COLO668 (cell line): ENCODE measurements around the gene SESN2.

Experiments used
- DNase-seq: peaks from one replicate; lab custom pipeline; 2025; ENCODE audit not compliant: unreplicated experiment; lab: John Stamatoyannopoulos, UW

Gene SESN2, protein sequence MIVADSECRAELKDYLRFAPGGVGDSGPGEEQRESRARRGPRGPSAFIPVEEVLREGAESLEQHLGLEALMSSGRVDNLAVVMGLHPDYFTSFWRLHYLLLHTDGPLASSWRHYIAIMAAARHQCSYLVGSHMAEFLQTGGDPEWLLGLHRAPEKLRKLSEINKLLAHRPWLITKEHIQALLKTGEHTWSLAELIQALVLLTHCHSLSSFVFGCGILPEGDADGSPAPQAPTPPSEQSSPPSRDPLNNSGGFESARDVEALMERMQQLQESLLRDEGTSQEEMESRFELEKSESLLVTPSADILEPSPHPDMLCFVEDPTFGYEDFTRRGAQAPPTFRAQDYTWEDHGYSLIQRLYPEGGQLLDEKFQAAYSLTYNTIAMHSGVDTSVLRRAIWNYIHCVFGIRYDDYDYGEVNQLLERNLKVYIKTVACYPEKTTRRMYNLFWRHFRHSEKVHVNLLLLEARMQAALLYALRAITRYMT

GRCh38 chr1:28259252-28259933 lies at the start of gene SESN2:
Gene SESN2 (plus strand): TSS chr1:28259518. CDS start chr1:28259848, 330 bp downstream.
- peak; percentile 100 for DNase-seq

DNA sequence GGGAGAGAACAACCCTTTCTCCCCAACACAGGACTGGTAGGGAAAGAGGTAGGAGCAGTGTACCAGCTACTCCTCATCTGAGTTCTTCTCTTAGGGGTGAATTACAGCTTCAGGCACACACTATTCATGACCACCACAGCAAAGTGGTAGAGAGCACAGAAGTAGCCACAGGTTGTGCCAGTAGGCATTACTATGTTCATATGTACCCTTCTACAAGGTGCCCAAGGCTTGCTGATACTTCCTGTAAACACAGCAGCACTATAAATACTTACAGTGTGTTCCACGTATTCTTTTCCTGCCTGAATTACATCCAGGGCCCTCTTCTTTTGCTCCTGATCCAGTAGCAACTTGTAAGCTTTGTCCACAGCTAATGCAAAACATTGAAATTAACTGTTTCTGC lies 49.6 kb upstream of the SESN2 start:
- DNase-seq, result no peak

GRCh38 chr1:28213315-28213714 lies 46.0 kb upstream of the SESN2 start:
- no peak for DNase-seq

DNA sequence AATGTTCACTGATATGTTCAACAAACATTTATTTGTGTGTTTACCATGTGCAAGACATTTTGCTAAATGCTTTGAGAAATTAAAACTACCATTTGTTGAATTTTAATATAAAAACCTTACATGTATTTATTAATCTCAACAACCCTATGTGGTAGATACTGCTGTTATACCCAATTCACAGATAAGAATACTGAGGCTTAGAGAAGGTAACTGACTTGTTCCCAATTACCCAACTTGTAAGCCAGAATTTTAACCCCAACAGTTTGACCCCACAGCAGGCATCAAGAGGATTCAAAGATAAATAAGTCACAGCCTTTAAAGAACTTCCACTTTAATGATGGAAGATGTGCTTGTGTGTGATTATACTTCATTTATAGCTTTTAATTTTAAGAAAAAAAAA lies 30.2 kb upstream of the SESN2 start:
- no peak for DNase-seq

- DNase-seq, result no peak
Observed at GRCh38 chr1:28229996-28230395, 29.3 kb upstream of the SESN2 start.

DNA sequence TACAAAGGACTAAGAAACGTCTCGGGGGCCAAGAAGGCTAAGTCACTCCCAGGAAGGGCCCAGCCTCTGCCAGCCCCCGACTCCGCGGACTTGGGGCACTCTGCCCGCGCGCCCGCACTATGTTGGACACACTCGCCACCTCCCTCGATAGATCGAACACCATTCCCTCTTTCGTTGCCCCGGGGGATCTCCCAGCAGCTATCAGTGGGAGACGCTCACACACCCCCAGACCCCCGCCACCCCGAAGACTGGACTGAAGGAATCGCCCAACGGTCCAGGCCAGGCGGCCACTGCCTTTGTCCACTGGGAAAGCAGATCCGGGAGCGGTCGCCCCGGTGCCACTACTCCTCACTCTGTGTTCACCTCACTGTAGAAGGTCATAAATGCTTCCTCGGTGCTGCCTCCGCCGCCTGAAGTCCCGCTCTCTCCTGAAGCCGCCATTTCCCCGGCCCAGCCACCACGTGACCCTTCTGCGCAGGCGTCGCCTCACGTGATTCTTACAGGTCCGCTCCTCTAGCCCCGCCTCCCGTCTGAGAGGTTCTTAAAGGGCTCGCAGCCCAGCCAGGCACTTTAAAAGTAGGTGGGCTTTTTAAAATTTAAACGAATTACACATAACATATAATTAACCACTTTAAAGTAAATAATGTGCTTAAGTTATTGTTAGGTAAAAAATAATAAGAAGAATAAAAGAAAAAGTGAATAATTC lies 26.6 kb upstream of the SESN2 start, which contains the start of gene DNAJC8:
TSS of gene DNAJC8 (minus strand) at position 472 of the 706 bp plus-strand sequence. CDS start at position 441, 31 bp downstream.
- DNase-seq, result peak; percentile 98

GRCh38 chr1:28233264-28233606 lies 26.1 kb upstream of the SESN2 start:
- DNase-seq, result no peak

DNA sequence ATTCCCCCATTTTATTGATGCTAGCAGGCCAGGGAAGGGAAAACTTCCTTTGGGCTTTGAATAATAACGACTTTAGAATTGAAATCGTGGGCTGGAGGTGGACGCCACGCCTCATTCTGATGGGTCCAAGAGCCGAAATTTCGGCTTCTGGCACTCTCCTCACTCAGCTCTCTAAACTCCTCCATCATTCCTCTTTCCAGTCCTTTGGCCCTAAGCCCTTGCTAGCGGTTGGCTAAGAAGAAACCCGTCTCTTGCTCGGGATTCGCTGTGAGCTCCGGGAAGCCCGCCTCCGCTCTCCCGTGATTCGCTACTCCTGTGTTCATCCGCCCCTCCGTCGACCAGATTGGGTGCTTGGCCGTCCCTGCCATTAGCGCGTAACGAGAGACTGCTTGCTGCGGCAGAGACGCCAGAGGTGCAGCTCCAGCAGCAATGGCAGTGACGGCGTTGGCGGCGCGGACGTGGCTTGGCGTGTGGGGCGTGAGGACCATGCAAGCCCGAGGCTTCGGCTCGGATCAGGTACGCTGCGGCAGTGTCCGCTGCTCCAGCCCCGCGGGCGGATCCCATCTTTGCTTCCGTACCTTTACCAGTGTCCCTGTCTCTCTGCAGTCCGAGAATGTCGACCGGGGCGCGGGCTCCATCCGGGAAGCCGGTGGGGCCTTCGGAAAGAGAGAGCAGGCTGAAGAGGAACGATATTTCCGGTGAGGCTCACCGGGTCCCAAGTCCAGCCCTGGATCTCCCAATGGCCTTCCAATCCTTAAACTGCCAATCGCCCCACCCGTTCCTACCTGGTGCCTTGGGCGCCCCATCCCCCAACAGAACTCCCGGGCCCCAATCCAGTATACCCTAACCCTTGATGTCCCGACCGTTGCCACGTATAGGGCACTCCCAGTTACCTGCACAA lies 23.3 kb upstream of the SESN2 start, which contains the start of gene ATP5IF1:
TSS of gene ATP5IF1 (plus strand) at position 370 of the 901 bp plus-strand sequence. CDS start at position 430, 60 bp downstream.
- DNase-seq, result peak; percentile 99

DNA sequence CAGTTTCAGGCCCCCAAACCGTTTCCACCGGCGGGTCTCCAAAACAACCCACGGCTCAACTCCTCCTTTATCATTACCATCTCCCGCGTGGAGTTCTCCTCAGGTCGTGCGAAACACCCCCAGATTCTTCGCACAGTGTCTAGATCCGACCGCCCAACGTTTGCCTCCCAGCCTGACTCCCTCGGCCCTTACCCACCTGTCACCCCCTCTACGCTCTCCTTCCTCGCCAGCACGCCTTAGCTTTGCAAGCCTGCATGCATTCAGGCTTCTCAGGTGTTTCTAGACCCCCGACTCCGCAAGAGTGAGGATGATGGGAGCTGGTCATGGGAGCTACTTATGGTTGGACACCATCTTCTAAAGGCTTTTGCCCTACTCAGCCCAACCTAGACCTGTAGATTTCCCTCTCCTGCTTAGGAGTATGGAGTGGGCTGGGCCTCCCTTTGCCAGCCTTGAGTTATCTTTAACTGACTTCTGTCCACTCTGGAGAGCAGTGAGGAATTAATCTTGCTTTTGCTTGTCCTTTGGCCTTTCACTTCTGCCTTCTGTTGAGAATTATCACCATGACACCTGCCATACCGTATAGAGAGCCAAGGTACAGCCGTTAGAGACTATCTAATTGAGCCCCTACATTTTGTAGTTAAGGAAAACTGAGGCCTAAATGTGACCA lies 22.5 kb upstream of the SESN2 start:
- no peak for DNase-seq

GRCh38 chr1:28239004-28239403 lies 20.3 kb upstream of the SESN2 start:
- no peak for DNase-seq

GRCh38 chr1:28240024-28240423 lies 19.3 kb upstream of the SESN2 start:
- no peak for DNase-seq

GRCh38 chr1:28241638-28242241 lies 17.6 kb upstream of the SESN2 start:
- no peak for DNase-seq

GRCh38 chr1:28243685-28244311 lies 15.5 kb upstream of the SESN2 start:
- no peak for DNase-seq

- no peak for DNase-seq
Observed at GRCh38 chr1:28244549-28245251, 14.6 kb upstream of the SESN2 start.

GRCh38 chr1:28246427-28246832 lies 12.9 kb upstream of the SESN2 start:
- DNase-seq, result no peak

DNA sequence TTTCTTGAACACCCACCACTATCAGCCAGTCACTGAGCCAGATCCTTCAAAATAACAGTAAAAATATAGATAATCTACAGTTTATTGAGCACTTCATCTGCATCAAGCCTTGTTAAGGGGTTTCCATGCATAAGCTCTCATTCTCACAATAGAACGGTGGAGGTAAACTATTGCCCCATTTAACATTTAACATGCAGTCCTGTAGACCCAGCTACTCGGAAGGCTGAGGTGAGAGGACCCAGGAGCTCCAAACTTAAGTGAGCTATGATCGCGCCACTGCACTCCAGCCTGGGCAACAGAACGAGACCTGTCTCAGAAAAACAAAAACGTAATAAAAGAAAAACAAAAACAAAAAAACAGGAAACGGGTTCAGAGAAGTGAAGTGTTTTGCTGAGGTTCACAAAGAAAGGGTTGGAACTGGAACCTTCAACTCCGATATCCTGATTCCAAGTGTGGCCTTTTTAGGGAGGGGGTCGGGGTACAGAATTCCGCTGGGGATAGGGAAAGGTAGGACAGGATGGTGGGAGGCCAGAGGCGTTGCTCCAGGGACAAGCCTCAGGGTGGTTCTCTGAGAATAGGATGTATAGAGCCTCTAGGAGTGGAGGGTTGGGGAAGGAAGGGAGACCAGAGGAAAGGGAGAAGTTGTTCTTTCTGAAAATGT lies 11.6 kb upstream of the SESN2 start:
- no peak for DNase-seq

- peak; percentile 85 for DNase-seq
Observed at GRCh38 chr1:28248273-28249012, 10.9 kb upstream of the SESN2 start.
